Neural cell (in vitro differentiated cells): Measurements from ENCODE around the gene PTPN1.

Source experiments
- CTCF ChIP-seq: fragments of 450-650 bp; IDR thresholded peaks from 2 replicates; pipeline ENCODE4 v1.5.1; 2014; ENCODE audit warnings: antibody characterized with exemption, mild to moderate bottlenecking, moderate library complexity; ENCODE audit not compliant: poor library complexity, severe bottlenecking
- EP300 ChIP-seq: fragments of 450-650 bp; conservative IDR thresholded peaks from 2 replicates; pipeline ENCODE4 v1.6.1; 2014; ENCODE audit warnings: antibody characterized with exemption, mild to moderate bottlenecking, moderate library complexity; ENCODE audit not compliant: poor library complexity, severe bottlenecking
- EZH2 ChIP-seq: fragments of 200-600, 300-800 bp; shearing (Covaris generic), sonication (generic); IDR thresholded peaks from 2 replicates; pipeline ENCODE4 v1.6.1; 2014; ENCODE audit warnings: antibody characterized with exemption, low read length, borderline replicate concordance, mild to moderate bottlenecking; ENCODE audit not compliant: insufficient read depth, poor library complexity, severe bottlenecking
- POLR2AphosphoS5 ChIP-seq: IDR thresholded peaks from 2 replicates; pipeline ENCODE4 v1.6.1; 2012
- RAD21 ChIP-seq: fragments of 450-650 bp; conservative IDR thresholded peaks from 2 replicates; pipeline ENCODE4 v1.6.1; 2014; ENCODE audit warnings: antibody characterized with exemption, mild to moderate bottlenecking, moderate library complexity
- REST ChIP-seq: IDR thresholded peaks from 2 replicates; pipeline ENCODE4 v1.6.1; 2012; ENCODE audit warnings: borderline replicate concordance
- SMC3 ChIP-seq: fragments of 450-650 bp; conservative IDR thresholded peaks from 2 replicates; pipeline ENCODE4 v1.6.1; 2014; ENCODE audit warnings: antibody characterized with exemption, mild to moderate bottlenecking, moderate library complexity; ENCODE audit not compliant: poor library complexity
- TAF1 ChIP-seq: IDR thresholded peaks from 2 replicates; pipeline ENCODE4 v1.6.1; 2012; ENCODE audit warnings: low read depth

- TF ChIP-seq CTCF, result no peak
- no peak for TF ChIP-seq REST
- TF ChIP-seq POLR2AphosphoS5, result no peak
- TF ChIP-seq SMC3, result no peak
- no peak for TF ChIP-seq EP300
- no peak for TF ChIP-seq EZH2
- TF ChIP-seq RAD21, result no peak
- TF ChIP-seq TAF1, result no peak
Measured at GRCh38 chr20:50462093-50462690, 48.0 kb upstream of the PTPN1 start.
